Transverse colon (tissue), 4 donors: ENCODE data around the gene UNC5B. TPM values are rescaled to one million over a fixed set of nuclear protein-coding genes. Genes with fewer than 3 reads are reported as not detected.

Experiments
- DNase-seq: peaks from one replicate; pipeline ENCODE4 v3.0.0-alpha.2; 2019
- H3K27ac ChIP-seq, 4 donors: fragments of 200-600 bp; sonication (generic); 2 replicates each; pipeline ENCODE4 v1.5.1; 2016 to 2018; ENCODE audit warnings: inconsistent platforms in 4 of 4
- H3K27me3 ChIP-seq: fragments of 200-600 bp; sonication (generic); 2 replicates; pipeline ENCODE4 v1.5.1; 2017; ENCODE audit warnings: inconsistent platforms
- H3K36me3 ChIP-seq, 4 donors: fragments of 200-600 bp; sonication (generic); 2 replicates each; pipeline ENCODE4 v1.5.1; 2017 to 2019; ENCODE audit warnings: inconsistent platforms in 4 of 4
- H3K4me1 ChIP-seq, 4 donors: fragments of 200-600 bp; sonication (generic); 2 replicates each; pipeline ENCODE4 v1.5.1; 2017 to 2020; ENCODE audit warnings: inconsistent platforms in 4 of 4
- H3K4me3 ChIP-seq, 4 donors: fragments of 200-600 bp; sonication (generic); 1 replicate in 1 of 4; 2 replicates in 3 of 4; pipeline versions ENCODE4 v1.5.1 to v1.6.1; 2017 to 2019; ENCODE audit warnings: inconsistent platforms in 4 of 4
- H3K9me3 ChIP-seq, 2 donors: fragments of 200-600 bp; sonication (generic); 2 replicates each; pipeline ENCODE4 v1.5.1; 2017 to 2019; ENCODE audit warnings: inconsistent platforms in 2 of 2
- CTCF ChIP-seq, 5 experiments: fragments of 200-600 bp in 3 of 5; fragments of 450-650 bp in 2 of 5; sonication (generic) in 3 of 5; IDR thresholded peaks; 1 replicate in 2 of 5; 2 replicates in 3 of 5; pipeline ENCODE4 v1.5.1; 2016 to 2017; ENCODE audit warnings: antibody characterized with exemption in 5 of 5, inconsistent platforms in 3 of 5, mild to moderate bottlenecking in 2 of 5, moderate library complexity in 1 of 5
- EP300 ChIP-seq: sonication (generic); formaldehyde crosslinking; IDR thresholded peaks from one replicate; pipeline ENCODE4 v1.6.1; 2017; ENCODE audit warnings: antibody characterized with exemption, low read depth
- POLR2A ChIP-seq: fragments of 450-650 bp; IDR thresholded peaks from one replicate; pipeline ENCODE4 v1.6.1; 2016; ENCODE audit warnings: antibody characterized with exemption, mild to moderate bottlenecking, moderate library complexity
- POLR2AphosphoS5 ChIP-seq, 3 donors: sonication (generic); formaldehyde crosslinking; IDR thresholded peaks; one replicate each; pipeline ENCODE4 v1.6.1; 2016; ENCODE audit warnings: antibody characterized with exemption in 3 of 3
- WGBS, 2 donors: methylation state at CpG; one replicate each; pipeline ENCODE4 v1.1.5; 2018; ENCODE audit warnings: low coverage in 1 of 2; 5-methylcytosine and 5-hydroxymethylcytosine counted together
- in situ Hi-C, 4 donors: fragments of 200-750 bp; cut with MboI; loops; one replicate each; pipeline versions ENCODE4 v1.15.0 to v1.15.1; 2017; ENCODE audit warnings: low sequenced_read_pairs in 3 of 4, low pct_ligation_motif_present in 1 of 4, low pct_unique_long_range_greater_than_20kb in 1 of 4
- intact Hi-C: fragments of 100-400 bp; cut with DNase I; formaldehyde crosslinking; loops from one replicate; pipeline ENCODE4 v1.15.1; 2023; ENCODE audit warnings: low total_unique reads
- total RNA-seq, 4 donors: library from RNA; depleted of rRNA; stranded (reverse); fragments of >200 nt; gene quantifications; one replicate each; pipeline ENCODE4 v1.1.0, GENCODE V29; 2016

UNC5B gene
- total RNA-seq, 4 donors from 2014 or later, result 12.3 to 74.1 (median 41.2) TPM

- Histone ChIP-seq H3K4me1 (no peaks in the 10 kb centered on the region), H3K36me3 (no peaks in the 10 kb centered on the region), H3K4me3 (no peak overlapping the region), H3K27me3 (peaks cover 20% of the 10 kb centered on the region), H3K9me3 (peaks cover 5 to 12% of the 10 kb centered on the region in 2 donors), H3K27ac (no peak overlapping the region)
- WGBS, 2 donors, result 91 to 100% methylated on average over 1 of the region's 1 CpG
- intact Hi-C loops (no loop called here), in situ Hi-C loops (loop anchor here in 2 of 4 donors (10.0 kb wide), 2 partner anchors 268 to 298 kb away; no protein-coding TSS in a partner anchor)
- DNase-seq, result no peak
- TF ChIP-seq EP300, result no peak
- no peak for TF ChIP-seq POLR2AphosphoS5 (IDR thresholded peaks at IDR 0.05)
- no peak for TF ChIP-seq POLR2A
- TF ChIP-seq CTCF (IDR thresholded peaks at IDR 0.05), result no peak
Observed at GRCh38 chr10:71202314-71202713, 10.1 kb upstream of the UNC5B start.

GRCh38 chr10:71203124-71203523 lies 9.2 kb upstream of the UNC5B start:
- Histone ChIP-seq H3K27me3 (peaks cover 20% of the 10 kb centered on the region), H3K27ac (no peak overlapping the region), H3K4me1 (no peaks in the 10 kb centered on the region), H3K4me3 (no peak overlapping the region), H3K9me3 (peaks cover 0 to 8% of the 10 kb centered on the region in 2 donors), H3K36me3 (no peaks in the 10 kb centered on the region)
- no peak for DNase-seq
- intact Hi-C loops (no loop called here), in situ Hi-C loops (loop anchor here in 2 of 4 donors (10.0 kb wide), 2 partner anchors 268 to 298 kb away; no protein-coding TSS in a partner anchor)
- TF ChIP-seq POLR2A (no peak), EP300 (no peak), CTCF (IDR thresholded peaks at IDR 0.05) (no peak)
- WGBS, 2 donors, result 93% methylated on average over 1 of the region's 1 CpG

- Histone ChIP-seq H3K4me1 (peaks cover 0 to 1% (median under 1%) of the 10 kb centered on the region in 4 donors), H3K27ac (no peak overlapping the region), H3K4me3 (no peak overlapping the region), H3K9me3 (peaks cover 0 to 2% of the 10 kb centered on the region in 2 donors), H3K27me3 (peaks cover 20% of the 10 kb centered on the region), H3K36me3 (no peaks in the 10 kb centered on the region)
- intact Hi-C loops (no loop called here), in situ Hi-C loops (loop anchor here in 2 of 4 donors (10.0 kb wide), 2 partner anchors 269 to 299 kb away; no protein-coding TSS in a partner anchor)
- DNase-seq, result no peak
- 88 to 100% methylated on average over 1 to 5 of the region's 5 CpGs for WGBS, 2 donors
- TF ChIP-seq POLR2A (no peak), CTCF (IDR thresholded peaks at IDR 0.05) (no peak), POLR2AphosphoS5 (IDR thresholded peaks at IDR 0.05) (no peak), EP300 (no peak)
Observed at GRCh38 chr10:71203716-71204115, 8.7 kb upstream of the UNC5B start.

DNA sequence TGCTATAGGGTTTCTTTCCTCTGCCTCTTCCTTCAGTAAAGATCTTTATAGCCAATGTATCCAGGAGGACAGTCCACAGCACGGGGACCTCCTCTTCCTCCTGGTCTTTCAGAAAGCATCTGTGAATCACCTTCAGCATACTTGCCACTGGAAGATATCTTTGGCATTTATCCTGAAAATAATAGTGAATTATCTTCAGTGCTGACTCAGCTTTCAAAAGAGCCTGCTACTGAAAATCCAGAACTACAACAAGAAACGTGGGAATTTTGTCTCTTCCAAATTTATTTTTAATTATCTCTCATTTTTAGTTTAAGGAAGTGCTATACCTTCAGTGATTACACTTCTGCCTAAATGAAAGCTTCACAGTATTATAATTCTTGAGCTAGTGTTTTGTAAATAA lies 7.6 kb upstream of the UNC5B start:
- peaks cover 0 to 4% (median 1%) of the 10 kb centered on the region in 4 donors for H3K4me1 ChIP-seq
- no peak for DNase-seq
- WGBS, 2 donors, result 9 to 29% methylated on average over 1 to 2 of the region's 2 CpGs
- TF ChIP-seq EP300 (no peak), POLR2AphosphoS5 (IDR thresholded peaks at IDR 0.05) (no peak), POLR2A (no peak), CTCF (IDR thresholded peaks at IDR 0.05) (no peak)
- H3K27ac ChIP-seq, result no peak overlapping the region
- H3K4me3 ChIP-seq, result no peak overlapping the region
- no peaks in the 10 kb centered on the region for H3K9me3 ChIP-seq
- H3K36me3 ChIP-seq, result no peaks in the 10 kb centered on the region
- H3K27me3 ChIP-seq, result peaks cover 22% of the 10 kb centered on the region
- in situ Hi-C loops (loop anchor here in 2 of 4 donors (10.0 kb wide), 2 partner anchors 270 to 300 kb away; no protein-coding TSS in a partner anchor), intact Hi-C loops (no loop called here)
